ENCODE data around the gene IQCK.

Gene IQCK

DNA sequence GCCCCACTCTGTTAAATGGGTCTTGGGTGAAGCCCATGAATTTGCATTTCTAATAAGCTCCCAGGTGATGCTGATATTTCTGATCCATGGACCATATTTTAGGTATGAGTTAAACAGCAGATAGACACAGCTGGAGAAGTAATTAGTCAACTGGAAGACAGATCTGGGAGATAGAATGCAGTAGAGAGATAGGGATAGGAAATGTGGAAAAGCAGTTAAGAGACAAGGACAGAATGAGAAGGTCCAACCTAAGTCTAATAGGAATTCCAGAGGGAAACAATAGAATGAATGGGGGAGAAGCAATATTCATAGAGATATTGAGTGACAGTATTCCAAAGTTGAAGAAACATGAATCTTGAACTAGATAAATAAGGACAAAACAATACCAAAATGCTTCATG, 94.9 kb downstream of the IQCK start:
- TF ChIP-seq YY1 (IDR thresholded peaks at IDR 0.05; ENCODE audit: low read depth) (no peak), RAD21 (IDR thresholded peaks at IDR 0.05; ENCODE audit: low read depth) (no peak), CEBPB (IDR thresholded peaks at IDR 0.05) (no peak), FOXM1 (IDR thresholded peaks at IDR 0.05; ENCODE audit: borderline replicate concordance, low read depth) (no peak), TCF12 (IDR thresholded peaks at IDR 0.05; ENCODE audit: low read depth) (no peak), NFIC (IDR thresholded peaks at IDR 0.05) (no peak), TEAD4 (IDR thresholded peaks at IDR 0.05) (no peak), ZBTB7A (IDR thresholded peaks at IDR 0.05; ENCODE audit: low read depth) (no peak), CREB1 (IDR thresholded peaks at IDR 0.05; ENCODE audit: low read depth) (no peak), EP300 (IDR thresholded peaks at IDR 0.05; ENCODE audit: borderline replicate concordance) (no peak), EGR1 (IDR thresholded peaks at IDR 0.05) (no peak), TAF1 (IDR thresholded peaks at IDR 0.05; ENCODE audit: low read depth) (no peak)
- TF ChIP-seq, protein P1, sequence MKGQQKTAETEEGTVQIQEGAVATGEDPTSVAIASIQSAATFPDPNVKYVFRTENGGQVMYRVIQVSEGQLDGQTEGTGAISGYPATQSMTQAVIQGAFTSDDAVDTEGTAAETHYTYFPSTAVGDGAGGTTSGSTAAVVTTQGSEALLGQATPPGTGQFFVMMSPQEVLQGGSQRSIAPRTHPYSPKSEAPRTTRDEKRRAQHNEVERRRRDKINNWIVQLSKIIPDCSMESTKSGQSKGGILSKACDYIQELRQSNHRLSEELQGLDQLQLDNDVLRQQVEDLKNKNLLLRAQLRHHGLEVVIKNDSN (IDR thresholded peaks at IDR 0.05), result no peak
- TF ChIP-seq, protein P2, sequence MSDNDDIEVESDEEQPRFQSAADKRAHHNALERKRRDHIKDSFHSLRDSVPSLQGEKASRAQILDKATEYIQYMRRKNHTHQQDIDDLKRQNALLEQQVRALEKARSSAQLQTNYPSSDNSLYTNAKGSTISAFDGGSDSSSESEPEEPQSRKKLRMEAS (IDR thresholded peaks at IDR 0.05), result no peak
- TF ChIP-seq, protein P3, sequence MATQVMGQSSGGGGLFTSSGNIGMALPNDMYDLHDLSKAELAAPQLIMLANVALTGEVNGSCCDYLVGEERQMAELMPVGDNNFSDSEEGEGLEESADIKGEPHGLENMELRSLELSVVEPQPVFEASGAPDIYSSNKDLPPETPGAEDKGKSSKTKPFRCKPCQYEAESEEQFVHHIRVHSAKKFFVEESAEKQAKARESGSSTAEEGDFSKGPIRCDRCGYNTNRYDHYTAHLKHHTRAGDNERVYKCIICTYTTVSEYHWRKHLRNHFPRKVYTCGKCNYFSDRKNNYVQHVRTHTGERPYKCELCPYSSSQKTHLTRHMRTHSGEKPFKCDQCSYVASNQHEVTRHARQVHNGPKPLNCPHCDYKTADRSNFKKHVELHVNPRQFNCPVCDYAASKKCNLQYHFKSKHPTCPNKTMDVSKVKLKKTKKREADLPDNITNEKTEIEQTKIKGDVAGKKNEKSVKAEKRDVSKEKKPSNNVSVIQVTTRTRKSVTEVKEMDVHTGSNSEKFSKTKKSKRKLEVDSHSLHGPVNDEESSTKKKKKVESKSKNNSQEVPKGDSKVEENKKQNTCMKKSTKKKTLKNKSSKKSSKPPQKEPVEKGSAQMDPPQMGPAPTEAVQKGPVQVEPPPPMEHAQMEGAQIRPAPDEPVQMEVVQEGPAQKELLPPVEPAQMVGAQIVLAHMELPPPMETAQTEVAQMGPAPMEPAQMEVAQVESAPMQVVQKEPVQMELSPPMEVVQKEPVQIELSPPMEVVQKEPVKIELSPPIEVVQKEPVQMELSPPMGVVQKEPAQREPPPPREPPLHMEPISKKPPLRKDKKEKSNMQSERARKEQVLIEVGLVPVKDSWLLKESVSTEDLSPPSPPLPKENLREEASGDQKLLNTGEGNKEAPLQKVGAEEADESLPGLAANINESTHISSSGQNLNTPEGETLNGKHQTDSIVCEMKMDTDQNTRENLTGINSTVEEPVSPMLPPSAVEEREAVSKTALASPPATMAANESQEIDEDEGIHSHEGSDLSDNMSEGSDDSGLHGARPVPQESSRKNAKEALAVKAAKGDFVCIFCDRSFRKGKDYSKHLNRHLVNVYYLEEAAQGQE (IDR thresholded peaks at IDR 0.05; ENCODE audit: low read depth), result no peak

DNA sequence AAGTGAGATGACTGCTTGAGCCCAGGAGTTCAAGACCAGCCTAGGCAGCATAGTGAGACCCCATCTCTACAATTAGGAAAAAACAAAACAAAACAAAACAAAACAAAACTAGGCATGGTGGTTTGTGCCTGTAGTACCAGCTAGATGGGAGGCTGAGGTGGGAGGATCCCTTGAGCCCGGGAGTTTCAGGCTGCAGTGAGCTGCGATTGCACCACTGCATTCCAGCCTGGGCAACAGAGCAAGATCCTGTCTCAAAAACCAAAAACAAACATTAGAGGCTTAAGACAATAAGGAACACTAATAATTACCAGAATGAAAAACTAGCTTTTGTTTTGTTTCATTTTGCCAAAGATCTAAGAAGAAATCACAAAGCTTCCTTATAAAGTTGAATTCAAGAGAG, 97.3 kb downstream of the IQCK start:
- TF ChIP-seq EP300 (IDR thresholded peaks at IDR 0.05; ENCODE audit: borderline replicate concordance) (no peak), FOXM1 (IDR thresholded peaks at IDR 0.05; ENCODE audit: borderline replicate concordance, low read depth) (no peak), ZBTB7A (IDR thresholded peaks at IDR 0.05; ENCODE audit: low read depth) (no peak), TEAD4 (IDR thresholded peaks at IDR 0.05) (no peak), CREB1 (IDR thresholded peaks at IDR 0.05; ENCODE audit: low read depth) (no peak), YY1 (IDR thresholded peaks at IDR 0.05; ENCODE audit: low read depth) (no peak), CEBPB (IDR thresholded peaks at IDR 0.05) (no peak), EGR1 (IDR thresholded peaks at IDR 0.05) (no peak), NFIC (IDR thresholded peaks at IDR 0.05) (no peak), TAF1 (IDR thresholded peaks at IDR 0.05; ENCODE audit: low read depth) (no peak), RAD21 (IDR thresholded peaks at IDR 0.05; ENCODE audit: low read depth) (no peak), TCF12 (IDR thresholded peaks at IDR 0.05; ENCODE audit: low read depth) (no peak)
- TF ChIP-seq, protein P3 (IDR thresholded peaks at IDR 0.05; ENCODE audit: low read depth), result no peak
- TF ChIP-seq, protein P2 (IDR thresholded peaks at IDR 0.05), result no peak
- TF ChIP-seq, protein P1 (IDR thresholded peaks at IDR 0.05), result no peak

DNA sequence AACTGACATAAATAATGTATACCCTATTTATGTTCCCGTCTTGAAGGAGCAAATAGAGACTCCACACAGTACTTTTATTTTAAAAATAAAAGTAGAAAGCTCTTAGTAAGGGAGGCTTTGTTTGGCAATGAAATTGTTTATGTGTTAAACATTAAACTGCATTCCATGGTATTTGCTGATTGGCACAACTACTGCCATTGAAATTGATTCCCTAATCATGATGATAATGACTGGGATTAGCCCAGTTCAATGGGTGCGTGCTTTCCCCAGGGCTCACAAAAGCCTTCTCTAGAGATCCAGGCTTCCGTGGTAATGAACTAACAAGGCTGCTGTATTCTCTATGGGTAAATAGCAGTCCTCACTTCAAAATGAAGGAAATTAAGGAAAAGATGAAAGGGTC, 99.1 kb downstream of the IQCK start:
- TF ChIP-seq, protein P1 (IDR thresholded peaks at IDR 0.05), result no peak
- TF ChIP-seq EGR1 (IDR thresholded peaks at IDR 0.05) (no peak), CREB1 (IDR thresholded peaks at IDR 0.05; ENCODE audit: low read depth) (no peak), RAD21 (IDR thresholded peaks at IDR 0.05; ENCODE audit: low read depth) (no peak), TAF1 (IDR thresholded peaks at IDR 0.05; ENCODE audit: low read depth) (no peak), CEBPB (IDR thresholded peaks at IDR 0.05) (no peak), TCF12 (IDR thresholded peaks at IDR 0.05; ENCODE audit: low read depth) (no peak), TEAD4 (IDR thresholded peaks at IDR 0.05) (no peak)
- TF ChIP-seq, protein P2 (IDR thresholded peaks at IDR 0.05), result no peak

DNA sequence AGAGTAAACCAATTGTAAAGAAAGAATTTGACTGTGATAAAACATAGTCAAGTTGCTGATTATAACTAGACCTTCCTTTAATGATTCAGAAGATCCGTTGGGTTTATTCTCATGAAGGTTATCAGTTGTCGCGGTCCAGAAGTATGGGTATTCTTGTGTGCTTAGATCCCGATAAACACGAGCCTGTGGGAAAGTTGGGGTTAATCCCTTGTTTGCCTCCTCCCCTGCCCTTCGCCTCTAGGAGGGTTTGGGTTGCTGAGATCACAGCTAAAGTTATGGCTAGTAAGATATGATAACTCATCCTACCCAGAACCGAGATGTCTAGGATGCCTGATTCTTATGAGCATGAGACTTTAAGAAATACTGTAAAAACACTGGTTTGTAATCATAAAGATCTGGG, 99.8 kb downstream of the IQCK start:
- no peak for TF ChIP-seq RAD21 (IDR thresholded peaks at IDR 0.05; ENCODE audit: low read depth)
- TF ChIP-seq CEBPB (IDR thresholded peaks at IDR 0.05), result no peak
- no peak for TF ChIP-seq EP300 (IDR thresholded peaks at IDR 0.05; ENCODE audit: borderline replicate concordance)
- TF ChIP-seq ZBTB7A (IDR thresholded peaks at IDR 0.05; ENCODE audit: low read depth), result no peak
- TF ChIP-seq, protein P3 (IDR thresholded peaks at IDR 0.05; ENCODE audit: low read depth), result no peak
- no peak for TF ChIP-seq NFIC (IDR thresholded peaks at IDR 0.05)
- no peak for TF ChIP-seq EGR1 (IDR thresholded peaks at IDR 0.05)
- no peak for TF ChIP-seq FOXM1 (IDR thresholded peaks at IDR 0.05; ENCODE audit: borderline replicate concordance, low read depth)
- no peak for TF ChIP-seq CREB1 (IDR thresholded peaks at IDR 0.05; ENCODE audit: low read depth)
- TF ChIP-seq, protein P2 (IDR thresholded peaks at IDR 0.05), result no peak
- TF ChIP-seq TEAD4 (IDR thresholded peaks at IDR 0.05), result no peak
- no peak for TF ChIP-seq TCF12 (IDR thresholded peaks at IDR 0.05; ENCODE audit: low read depth)
- TF ChIP-seq TAF1 (IDR thresholded peaks at IDR 0.05; ENCODE audit: low read depth), result no peak
- TF ChIP-seq, protein P1 (IDR thresholded peaks at IDR 0.05), result no peak
- no peak for TF ChIP-seq YY1 (IDR thresholded peaks at IDR 0.05; ENCODE audit: low read depth)

Data from Ishikawa (cell line).